Fibroblast of villous mesenchyme (primary cell): Measurements from ENCODE around the gene TMPRSS6. TPM values are rescaled to one million over a fixed set of nuclear protein-coding genes. Genes with fewer than 3 reads are reported as not detected.

Source experiments
- DNase-seq: peaks from one replicate; pipeline ENCODE4 v3.0.0-alpha.2; 2010; ENCODE audit warnings: low read depth
- H3K4me3 ChIP-seq: 2 replicates; pipeline ENCODE4 v1.5.1; 2011; ENCODE audit warnings: low read depth, mild to moderate bottlenecking, low read length
- CTCF ChIP-seq: IDR thresholded peaks from 2 replicates; pipeline ENCODE4 v1.5.1; 2012; ENCODE audit warnings: low read depth, mild to moderate bottlenecking, low read length; ENCODE audit not compliant: insufficient read depth
- total RNA-seq: library from RNA; depleted of rRNA; stranded (reverse); fragments of >200 nt; gene quantifications from 2 replicates; pipeline ENCODE4 v1.2.3, GENCODE V29; 2012

The TMPRSS6 gene
- total RNA-seq, 1 donor, result not detected

GRCh38 chr22:37054056-37054395 lies 55.5 kb downstream of the TMPRSS6 start:
- H3K4me3 ChIP-seq, result no peak overlapping the region
- TF ChIP-seq CTCF, result no peak
- DNase-seq, result no peak

- no peak for DNase-seq
- TF ChIP-seq CTCF, result no peak
Measured at GRCh38 chr22:37053310-37054055, 56.0 kb downstream of the TMPRSS6 start.

GRCh38 chr22:37052386-37053309 lies 56.9 kb downstream of the TMPRSS6 start:
- DNase-seq, result no peak
- no peak for TF ChIP-seq CTCF
- peak overlapping the region; percentile 66 for H3K4me3 ChIP-seq

More at GRCh38 chr22:37053310-37054055, 56.0 kb downstream of the TMPRSS6 start:
- no peak overlapping the region for H3K4me3 ChIP-seq

GRCh38 chr22:37051391-37052385 lies 57.8 kb downstream of the TMPRSS6 start, which contains the start of gene KCTD17:
TSS of gene KCTD17 (plus strand) at chr22:37051742. CDS start at chr22:37051761, 19 bp downstream.
- H3K4me3 ChIP-seq, result peak within 1 kb of the TSS; percentile 66
- peak; percentile 62 for DNase-seq
- no peak for TF ChIP-seq CTCF

- TF ChIP-seq CTCF, result no peak
- no peak overlapping the region for H3K4me3 ChIP-seq
- DNase-seq, result no peak
Measured at GRCh38 chr22:37050913-37051312, 58.6 kb downstream of the TMPRSS6 start.

GRCh38 chr22:37049224-37049623 lies 60.3 kb downstream of the TMPRSS6 start:
- no peak for DNase-seq
- no peak overlapping the region for H3K4me3 ChIP-seq
- no peak for TF ChIP-seq CTCF
